ENCODE measurements around the gene PXDN. TPM values are rescaled to one million over a fixed set of nuclear protein-coding genes. Genes with fewer than 3 reads are reported as not detected.

Gene PXDN
- total and polyA plus RNA-seq, 9 donors: 36.0 to 116 (median 54.5) TPM

DNA sequence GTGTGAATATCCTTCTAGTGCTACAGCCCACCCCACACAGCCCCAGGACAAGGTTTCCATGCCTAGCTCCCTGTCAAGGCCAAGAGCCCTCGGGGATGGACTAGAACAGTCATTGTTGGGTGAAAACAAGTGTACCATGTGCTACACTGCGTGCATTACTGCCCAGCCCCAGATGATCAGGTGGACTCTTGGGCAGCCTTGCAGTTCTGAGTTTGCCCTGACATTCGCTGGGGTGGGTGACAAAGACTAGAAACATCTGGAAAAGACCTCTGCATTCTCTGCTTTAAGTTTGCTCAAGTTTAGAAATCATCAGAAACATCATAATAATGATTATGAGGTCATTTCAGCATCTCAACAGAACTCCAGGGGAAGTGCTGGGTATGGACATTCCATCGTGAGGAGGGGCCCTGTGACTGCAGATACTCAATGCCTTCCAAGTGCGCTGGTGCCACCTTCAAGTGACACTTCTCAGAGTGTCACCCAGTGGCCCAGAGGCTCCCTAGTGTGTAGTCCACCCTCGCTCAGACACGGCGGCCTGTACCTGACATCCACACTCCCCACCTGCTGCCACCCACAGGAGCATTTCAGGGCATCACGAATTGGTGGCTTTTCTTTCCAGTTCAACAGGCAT, 5.3 kb upstream of the PXDN start:
- Histone ChIP-seq H3K27ac (no peak overlapping the region), H3K36me3 (no peaks in the 10 kb centered on the region), H3K9me3 (no peaks in the 10 kb centered on the region), H3K4me3 (no peak overlapping the region), H3K27me3 (no peaks in the 10 kb centered on the region), H3K4me1 (ENCODE audit: insufficient read depth) (no peaks in the 10 kb centered on the region)
- DNase-seq: peak in 2 of 5 donors; percentile 18 to 25
- TF ChIP-seq EP300 (IDR thresholded peaks at IDR 0.05) (no peak), POLR2A (IDR thresholded peaks at IDR 0.05) (no peak)
- TF ChIP-seq, protein P1, sequence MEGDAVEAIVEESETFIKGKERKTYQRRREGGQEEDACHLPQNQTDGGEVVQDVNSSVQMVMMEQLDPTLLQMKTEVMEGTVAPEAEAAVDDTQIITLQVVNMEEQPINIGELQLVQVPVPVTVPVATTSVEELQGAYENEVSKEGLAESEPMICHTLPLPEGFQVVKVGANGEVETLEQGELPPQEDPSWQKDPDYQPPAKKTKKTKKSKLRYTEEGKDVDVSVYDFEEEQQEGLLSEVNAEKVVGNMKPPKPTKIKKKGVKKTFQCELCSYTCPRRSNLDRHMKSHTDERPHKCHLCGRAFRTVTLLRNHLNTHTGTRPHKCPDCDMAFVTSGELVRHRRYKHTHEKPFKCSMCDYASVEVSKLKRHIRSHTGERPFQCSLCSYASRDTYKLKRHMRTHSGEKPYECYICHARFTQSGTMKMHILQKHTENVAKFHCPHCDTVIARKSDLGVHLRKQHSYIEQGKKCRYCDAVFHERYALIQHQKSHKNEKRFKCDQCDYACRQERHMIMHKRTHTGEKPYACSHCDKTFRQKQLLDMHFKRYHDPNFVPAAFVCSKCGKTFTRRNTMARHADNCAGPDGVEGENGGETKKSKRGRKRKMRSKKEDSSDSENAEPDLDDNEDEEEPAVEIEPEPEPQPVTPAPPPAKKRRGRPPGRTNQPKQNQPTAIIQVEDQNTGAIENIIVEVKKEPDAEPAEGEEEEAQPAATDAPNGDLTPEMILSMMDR (IDR thresholded peaks at IDR 0.05): no peak
- intact Hi-C loops (cut with DNase I): loop anchor here in 3 of 4 donors (5.0 to 10.0 kb wide), 2 partner anchors 75 to 162 kb away; no protein-coding TSS in a partner anchor
- WGBS, 3 donors: 70 to 79% (median 71%) methylated on average over 9 of the region's 9 CpGs

DNA sequence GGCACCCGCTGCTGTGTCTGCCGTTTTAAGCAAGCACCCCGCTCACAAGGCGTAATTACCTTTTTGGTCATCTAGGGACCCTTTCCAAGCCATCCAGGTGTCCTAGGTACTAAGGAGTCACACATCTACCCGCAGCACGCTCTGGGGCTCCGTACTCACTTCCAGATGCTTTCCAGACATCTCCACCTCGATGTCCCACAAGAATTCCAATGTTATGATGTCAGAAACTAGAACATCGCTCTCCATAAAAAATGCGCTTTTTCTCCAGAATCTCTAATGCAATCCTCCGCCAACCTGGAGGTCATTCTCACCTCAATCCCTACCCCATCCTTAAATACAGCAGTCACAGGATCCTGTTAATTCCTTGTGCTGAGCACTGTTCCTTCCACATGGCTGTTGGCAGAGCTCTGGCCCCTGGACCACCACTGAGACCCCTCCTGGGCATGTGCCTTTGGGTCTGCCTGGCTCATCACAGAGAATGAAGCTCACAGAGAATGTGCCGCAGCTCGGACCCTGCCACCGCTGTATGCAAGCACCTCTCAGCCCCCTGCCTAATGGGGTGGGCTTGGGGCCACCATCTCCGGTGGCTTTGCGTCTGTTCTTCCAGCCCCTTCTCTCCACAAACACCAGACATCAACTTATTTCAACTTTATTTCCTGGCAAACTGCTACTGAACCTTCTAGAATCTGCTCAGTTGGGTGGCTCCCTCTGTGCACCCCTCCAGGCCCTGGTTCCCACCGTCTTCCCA, 4.6 kb upstream of the PXDN start:
- TF ChIP-seq POLR2A (IDR thresholded peaks at IDR 0.05) (no peak), EP300 (IDR thresholded peaks at IDR 0.05) (no peak)
- TF ChIP-seq, protein P1 (IDR thresholded peaks at IDR 0.05): no peak
- 58 to 64% (median 62%) methylated on average over 17 of the region's 17 CpGs for WGBS, 3 donors
- intact Hi-C loops (cut with DNase I): loop anchor here in 3 of 4 donors (5.0 to 10.0 kb wide), 2 partner anchors 74 to 162 kb away; no protein-coding TSS in a partner anchor
- Histone ChIP-seq H3K27me3 (no peaks in the 10 kb centered on the region), H3K9me3 (no peaks in the 10 kb centered on the region), H3K4me1 (ENCODE audit: insufficient read depth) (no peaks in the 10 kb centered on the region), H3K4me3 (no peak overlapping the region), H3K27ac (no peak overlapping the region), H3K36me3 (no peaks in the 10 kb centered on the region)
- DNase-seq: peak in 2 of 5 donors; percentile 12 to 33

DNA sequence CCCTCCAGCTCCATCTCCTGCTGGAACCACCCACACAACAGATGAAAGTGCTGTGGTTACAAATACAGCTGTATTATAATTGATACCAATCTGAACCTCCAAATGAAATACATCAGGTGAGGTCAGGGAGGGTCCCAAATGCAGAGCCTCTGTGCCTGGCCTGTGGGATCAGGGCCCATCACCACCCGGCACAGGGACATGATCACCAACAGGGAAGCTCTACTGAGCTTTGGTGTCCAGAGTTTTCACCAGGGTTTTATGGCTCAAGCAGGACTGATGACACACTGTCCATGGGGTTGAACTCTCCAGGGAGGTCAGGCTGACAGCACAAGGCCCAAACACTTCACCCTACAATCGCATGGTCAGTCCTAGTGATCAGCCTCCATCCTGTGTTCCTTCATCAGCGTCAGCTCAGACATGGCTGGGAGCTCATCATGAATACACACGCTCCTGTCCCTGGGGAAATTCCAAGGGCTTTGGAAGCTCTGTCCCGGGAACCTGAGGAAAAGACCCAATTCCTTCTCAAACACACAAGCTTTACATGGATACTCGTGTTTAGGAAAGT, 3.9 kb upstream of the PXDN start:
- peak in 2 of 5 donors; percentile 9 to 13 for DNase-seq
- Histone ChIP-seq H3K4me1 (ENCODE audit: insufficient read depth) (no peaks in the 10 kb centered on the region), H3K36me3 (no peaks in the 10 kb centered on the region), H3K27me3 (no peaks in the 10 kb centered on the region), H3K9me3 (no peaks in the 10 kb centered on the region), H3K4me3 (no peak overlapping the region), H3K27ac (no peak overlapping the region)
- no peak for TF ChIP-seq POLR2A (IDR thresholded peaks at IDR 0.05)
- TF ChIP-seq, protein P1 (IDR thresholded peaks at IDR 0.05): no peak
- no peak for TF ChIP-seq EP300 (IDR thresholded peaks at IDR 0.05)
- intact Hi-C loops (cut with DNase I): loop anchor here in 3 of 4 donors (5.0 to 10.0 kb wide), 2 partner anchors 73 to 161 kb away; no protein-coding TSS in a partner anchor
- WGBS, 3 donors: 60 to 67% (median 66%) methylated on average over 6 of the region's 6 CpGs

DNA sequence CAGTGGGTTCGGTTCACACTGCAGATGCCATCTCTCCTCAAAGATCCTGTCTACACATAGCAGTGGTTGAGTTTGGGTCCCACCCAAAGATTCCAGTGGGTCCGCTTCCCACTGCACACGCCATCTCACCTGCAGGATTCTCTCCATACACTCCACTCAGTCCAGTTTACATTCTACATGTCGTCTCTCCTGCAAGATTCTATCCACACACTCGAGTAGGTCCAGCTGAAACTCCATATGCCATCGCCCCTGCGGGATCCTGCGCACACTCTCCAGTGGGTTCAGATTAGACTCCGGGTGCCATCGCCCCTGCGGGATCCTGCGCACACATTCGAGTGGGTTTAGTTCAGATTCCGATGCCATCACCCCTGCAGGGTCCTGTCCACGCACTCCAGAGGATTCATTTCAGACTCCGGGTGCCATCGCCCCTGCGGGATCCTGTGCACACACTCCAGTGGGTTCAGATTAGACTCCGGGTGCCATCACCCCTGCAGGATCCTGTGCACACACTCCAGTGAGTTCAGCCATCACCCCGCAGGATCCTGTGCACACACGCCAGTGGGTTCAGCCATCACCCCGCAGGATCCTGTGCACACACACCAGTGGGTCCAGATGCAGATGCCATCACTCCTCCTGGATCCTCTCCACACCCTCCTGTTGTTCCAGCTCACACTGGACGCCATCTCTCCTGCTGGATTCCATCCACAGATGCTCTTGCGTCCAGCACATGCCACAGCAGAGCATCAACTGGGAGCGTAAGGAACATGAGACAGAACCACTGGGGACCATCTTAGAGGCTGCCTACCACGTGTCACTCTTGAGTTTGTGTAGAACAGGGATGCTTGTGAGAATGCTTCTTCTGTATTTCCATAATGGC, 3.0 kb upstream of the PXDN start:
- TF ChIP-seq POLR2A (IDR thresholded peaks at IDR 0.05): no peak
- TF ChIP-seq, protein P1 (IDR thresholded peaks at IDR 0.05): no peak
- no peak for TF ChIP-seq EP300 (IDR thresholded peaks at IDR 0.05)
- H3K4me3 ChIP-seq: no peak overlapping the region
- peak in 2 of 5 donors; percentile 22 for DNase-seq
- intact Hi-C loops (cut with DNase I): loop anchor here in 3 of 4 donors (5.0 to 10.0 kb wide), 2 partner anchors 73 to 160 kb away; no protein-coding TSS in a partner anchor
- H3K4me1 ChIP-seq (ENCODE audit: insufficient read depth): peaks cover under 1% of the 10 kb centered on the region
- H3K9me3 ChIP-seq: no peaks in the 10 kb centered on the region
- H3K27ac ChIP-seq: no peak overlapping the region
- H3K27me3 ChIP-seq: no peaks in the 10 kb centered on the region
- no peaks in the 10 kb centered on the region for H3K36me3 ChIP-seq
- WGBS, 3 donors: 83 to 87% (median 86%) methylated on average over 26 of the region's 26 CpGs
